GM12872 (cell line): ENCODE data around the gene DSCAML1.

Experiments
- CTCF ChIP-seq: IDR thresholded peaks from 3 replicates; pipeline ENCODE4 v1.5.1; 2011; ENCODE audit warnings: low read depth, mild to moderate bottlenecking, low read length, moderate library complexity; ENCODE audit not compliant: insufficient read depth

The DSCAML1 gene

GRCh38 chr11:117678658-117679406, 118.2 kb downstream of the DSCAML1 start:
- no peak for TF ChIP-seq CTCF

- TF ChIP-seq CTCF, result no peak
These were observed 119.2 kb downstream of the DSCAML1 start for GRCh38 chr11:117677729-117678310.

- no peak for TF ChIP-seq CTCF
These were observed 120.5 kb downstream of the DSCAML1 start for GRCh38 chr11:117676501-117676900.

GRCh38 chr11:117673602-117674001, 123.4 kb downstream of the DSCAML1 start:
- no peak for TF ChIP-seq CTCF

GRCh38 chr11:117671370-117671769, 125.6 kb downstream of the DSCAML1 start:
- TF ChIP-seq CTCF, result no peak

GRCh38 chr11:117670924-117671323, 126.1 kb downstream of the DSCAML1 start:
- TF ChIP-seq CTCF, result no peak

- no peak for TF ChIP-seq CTCF
These were observed 126.6 kb downstream of the DSCAML1 start for GRCh38 chr11:117670443-117670842.
